ENCODE results near the gene PHB1. TPM values are rescaled to one million over a fixed set of nuclear protein-coding genes. Genes with fewer than 3 reads are reported as not detected.

PHB1 gene
- polyA plus RNA-seq, 6 donors from 2014 or later, result 122 to 241 (median 136) TPM

- Mint-ChIP-seq H3K27ac (peak overlapping the region in 1 of 6 donors; percentile 22), H3K27me3 (peaks cover 17 to 31% (median 25%) of the 10 kb centered on the region in 3 donors), H3K4me3 (no peak overlapping the region), H3K9me3 (no peaks in the 10 kb centered on the region), H3K4me1 (no peaks in the 10 kb centered on the region), H3K36me3 (no peaks in the 10 kb centered on the region)
- ATAC-seq (ENCODE audit: low read depth in 2 of 2) (no peak), DNase-seq (no peak)
Observed at GRCh38 chr17:49450181-49450580, 35.5 kb upstream of the PHB1 start.

DNA sequence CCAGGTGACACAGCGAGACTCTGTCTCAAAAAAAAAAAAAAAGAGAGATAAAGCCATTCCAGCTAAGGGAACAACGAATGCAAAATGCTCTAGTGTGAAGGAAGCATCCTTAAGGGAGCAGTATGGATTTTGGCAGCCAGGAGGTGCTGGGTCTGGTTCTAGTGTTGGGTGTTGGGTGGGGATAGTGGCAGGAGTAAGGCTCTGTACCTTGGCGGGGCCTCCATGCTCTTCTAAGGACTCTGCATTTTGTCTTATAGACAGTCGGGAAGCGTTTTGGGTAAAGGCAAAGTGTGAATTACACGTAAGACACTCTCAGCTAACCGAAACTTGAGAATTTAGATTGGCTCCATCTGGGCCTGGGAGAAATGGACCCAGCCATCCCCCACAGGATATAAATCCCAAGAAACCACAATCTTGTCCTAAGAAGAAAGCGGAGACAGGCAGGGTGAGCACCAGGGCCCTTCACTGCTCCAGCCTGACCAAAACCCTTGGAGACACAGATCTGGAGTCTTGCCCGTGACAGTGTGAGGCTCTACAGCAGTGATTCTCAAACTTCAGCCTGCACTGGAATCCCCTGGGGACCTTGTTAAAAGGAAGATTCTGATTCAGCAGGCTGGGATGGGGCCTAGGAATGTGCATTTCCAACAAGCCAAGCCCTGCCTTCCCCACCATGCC is 33.1 kb upstream of the PHB1 start:
- H3K9me3 Mint-ChIP-seq, result no peaks in the 10 kb centered on the region
- H3K4me3 Mint-ChIP-seq, result no peak overlapping the region
- ATAC-seq (ENCODE audit: low read depth in 2 of 2), result no peak

DNA sequence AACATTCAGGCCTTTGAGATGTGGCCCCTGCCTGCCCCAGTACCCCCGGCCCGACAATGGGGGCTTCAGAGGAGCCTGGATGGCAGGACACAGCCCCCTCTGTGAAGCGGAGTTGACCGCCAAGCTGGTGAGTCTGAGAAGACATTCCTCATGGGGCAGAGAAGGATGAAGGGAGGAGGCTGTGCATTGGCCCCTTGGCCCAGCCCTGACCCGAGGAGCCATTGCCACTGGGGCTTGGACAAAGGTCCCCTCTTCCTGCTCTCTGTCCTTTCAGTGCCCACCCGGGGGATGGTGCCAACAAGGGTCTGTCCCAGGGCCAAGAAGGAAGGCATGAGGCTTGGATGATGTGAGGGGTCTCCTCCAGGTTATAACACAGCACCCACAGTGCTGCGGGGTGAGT is 30.9 kb upstream of the PHB1 start:
- H3K27ac Mint-ChIP-seq, result no peak overlapping the region
- H3K36me3 Mint-ChIP-seq, result no peaks in the 10 kb centered on the region
- no peak overlapping the region for H3K4me3 Mint-ChIP-seq
- DNase-seq (no peak), ATAC-seq (ENCODE audit: low read depth in 2 of 2) (no peak)
- H3K4me1 Mint-ChIP-seq, result peaks cover 0 to 5% (median 0%) of the 10 kb centered on the region in 3 donors
- peaks cover 17 to 36% (median 34%) of the 10 kb centered on the region in 3 donors for H3K27me3 Mint-ChIP-seq
- H3K9me3 Mint-ChIP-seq, result no peaks in the 10 kb centered on the region

More for the DNA sequence above, 33.1 kb upstream of the PHB1 start:
- H3K36me3 Mint-ChIP-seq, result no peaks in the 10 kb centered on the region
- no peak for DNase-seq
- H3K27ac Mint-ChIP-seq, result no peak overlapping the region
- H3K27me3 Mint-ChIP-seq, result peaks cover 17 to 21% (median 18%) of the 10 kb centered on the region in 3 donors
- H3K4me1 Mint-ChIP-seq, result no peaks in the 10 kb centered on the region

- Mint-ChIP-seq H3K4me1 (peaks cover 1 to 13% (median 5%) of the 10 kb centered on the region in 3 donors), H3K27me3 (peaks cover 18 to 46% (median 42%) of the 10 kb centered on the region in 3 donors), H3K36me3 (no peaks in the 10 kb centered on the region), H3K27ac (no peak overlapping the region), H3K4me3 (no peak overlapping the region), H3K9me3 (no peaks in the 10 kb centered on the region)
- no peak for ATAC-seq (ENCODE audit: low read depth in 2 of 2)
- DNase-seq, result no peak
Observed at GRCh38 chr17:49444384-49444783, 29.7 kb upstream of the PHB1 start.

DNA sequence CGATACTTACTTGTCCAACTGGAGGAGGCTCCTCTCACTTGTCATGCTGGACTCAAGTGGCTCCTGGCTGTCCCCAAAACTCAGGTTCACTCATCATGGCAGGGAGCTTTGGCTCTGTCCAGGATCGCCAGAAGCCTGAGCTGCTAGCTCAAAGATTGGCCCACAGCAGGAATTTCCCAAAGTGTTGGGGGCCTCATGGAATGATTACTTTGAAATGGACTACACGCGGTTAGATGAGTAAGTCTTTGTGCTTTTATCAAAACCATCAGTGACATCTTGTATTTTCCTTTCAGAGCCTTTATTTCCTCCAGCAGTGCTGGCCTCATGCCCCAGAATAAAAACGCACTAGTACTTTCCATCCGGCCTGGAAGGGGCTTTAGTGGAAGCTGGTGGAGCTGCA is 29.2 kb upstream of the PHB1 start:
- Mint-ChIP-seq H3K9me3 (no peaks in the 10 kb centered on the region), H3K27ac (no peak overlapping the region), H3K4me1 (peaks cover 7 to 18% (median 9%) of the 10 kb centered on the region in 3 donors), H3K4me3 (no peak overlapping the region), H3K36me3 (no peaks in the 10 kb centered on the region), H3K27me3 (peaks cover 23 to 51% (median 47%) of the 10 kb centered on the region in 3 donors)
- DNase-seq (no peak), ATAC-seq (ENCODE audit: low read depth in 2 of 2) (no peak)

GRCh38 chr17:49442041-49442440 is 27.4 kb upstream of the PHB1 start:
- Mint-ChIP-seq H3K27ac (no peak overlapping the region), H3K4me3 (peak overlapping the region in 1 of 8 donors; percentile 61), H3K27me3 (peaks cover 24 to 56% (median 53%) of the 10 kb centered on the region in 3 donors)

DNA sequence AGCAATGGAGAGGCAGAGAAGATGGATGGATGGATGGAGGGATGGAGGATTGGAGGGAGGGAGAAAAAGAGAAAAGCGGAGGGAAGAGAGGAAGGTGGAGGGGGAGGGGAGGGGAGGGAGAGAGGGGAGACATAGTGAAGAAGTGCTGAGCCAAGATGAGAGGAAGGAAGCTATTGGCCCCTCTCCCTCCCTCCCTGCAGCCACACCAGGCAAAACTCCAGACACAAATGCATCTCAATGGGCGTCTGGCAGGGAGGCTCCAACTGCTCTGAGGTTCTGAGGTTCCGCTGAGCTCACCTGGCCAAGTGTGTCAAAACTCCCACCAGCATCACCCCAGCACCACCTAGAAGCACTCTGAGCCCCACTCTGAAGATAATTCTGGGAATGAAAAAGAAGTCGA is 26.9 kb upstream of the PHB1 start:
- Mint-ChIP-seq H3K27me3 (peaks cover 24 to 56% (median 53%) of the 10 kb centered on the region in 3 donors), H3K4me3 (peak overlapping the region in 1 of 8 donors; percentile 61), H3K4me1 (peaks cover 9 to 26% (median 10%) of the 10 kb centered on the region in 3 donors), H3K27ac (no peak overlapping the region), H3K36me3 (no peaks in the 10 kb centered on the region), H3K9me3 (no peaks in the 10 kb centered on the region)
- no peak for ATAC-seq (ENCODE audit: low read depth in 2 of 2)
- no peak for DNase-seq

More at GRCh38 chr17:49442041-49442440, 27.4 kb upstream of the PHB1 start:
- DNase-seq, result no peak
- no peak for ATAC-seq (ENCODE audit: low read depth in 2 of 2)
- no peaks in the 10 kb centered on the region for H3K36me3 Mint-ChIP-seq
- peaks cover 9 to 26% (median 10%) of the 10 kb centered on the region in 3 donors for H3K4me1 Mint-ChIP-seq
- H3K9me3 Mint-ChIP-seq, result no peaks in the 10 kb centered on the region

DNA sequence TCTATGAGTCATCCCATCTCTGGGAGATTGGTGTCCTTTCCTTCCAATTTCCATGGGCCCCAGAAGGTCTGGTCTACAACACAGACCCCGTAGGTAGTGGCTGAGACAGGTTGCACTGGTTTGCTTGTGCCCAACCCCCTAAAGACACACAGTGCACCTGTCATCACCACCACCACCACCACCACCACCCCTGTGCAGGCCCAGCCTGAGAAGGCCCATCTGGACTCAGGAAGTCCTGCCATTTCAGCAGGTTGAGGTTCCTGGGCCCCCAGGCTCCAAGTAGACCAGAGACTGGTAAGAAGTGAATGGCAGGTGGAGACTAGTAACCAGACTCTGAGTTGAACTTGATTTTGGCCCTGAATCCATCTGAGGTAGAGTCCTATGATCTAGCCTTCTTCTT is 25.9 kb upstream of the PHB1 start:
- Mint-ChIP-seq H3K27me3 (peaks cover 25 to 53% (median 49%) of the 10 kb centered on the region in 3 donors), H3K4me1 (peaks cover 9 to 26% (median 10%) of the 10 kb centered on the region in 3 donors), H3K36me3 (no peaks in the 10 kb centered on the region), H3K9me3 (no peaks in the 10 kb centered on the region), H3K27ac (peak overlapping the region in 1 of 6 donors; percentile 43), H3K4me3 (no peak overlapping the region)
- ATAC-seq (ENCODE audit: low read depth in 2 of 2) (no peak), DNase-seq (no peak)

- Mint-ChIP-seq H3K4me1 (peaks cover 9 to 26% (median 10%) of the 10 kb centered on the region in 3 donors), H3K4me3 (peak overlapping the region in 3 of 8 donors; percentile 3 to 71 (median 12)), H3K27ac (peak overlapping the region in 1 of 6 donors; percentile 43), H3K36me3 (no peaks in the 10 kb centered on the region), H3K9me3 (no peaks in the 10 kb centered on the region), H3K27me3 (peaks cover 25 to 53% (median 49%) of the 10 kb centered on the region in 3 donors)
- ATAC-seq (ENCODE audit: low read depth in 2 of 2) (no peak), DNase-seq (no peak)
Observed at GRCh38 chr17:49439673-49440571, 25.2 kb upstream of the PHB1 start.

GRCh38 chr17:49439305-49439672 is 24.6 kb upstream of the PHB1 start:
- peak overlapping the region in 6 of 8 donors; percentile 3 to 71 (median 30) for H3K4me3 Mint-ChIP-seq
- ATAC-seq (ENCODE audit: low read depth in 2 of 2) (no peak), DNase-seq (no peak)
- H3K36me3 Mint-ChIP-seq, result no peaks in the 10 kb centered on the region
- H3K27ac Mint-ChIP-seq, result no peak overlapping the region
- peaks cover 9 to 26% (median 10%) of the 10 kb centered on the region in 3 donors for H3K4me1 Mint-ChIP-seq
- no peaks in the 10 kb centered on the region for H3K9me3 Mint-ChIP-seq
- H3K27me3 Mint-ChIP-seq, result peaks cover 25 to 53% (median 49%) of the 10 kb centered on the region in 3 donors

DNA sequence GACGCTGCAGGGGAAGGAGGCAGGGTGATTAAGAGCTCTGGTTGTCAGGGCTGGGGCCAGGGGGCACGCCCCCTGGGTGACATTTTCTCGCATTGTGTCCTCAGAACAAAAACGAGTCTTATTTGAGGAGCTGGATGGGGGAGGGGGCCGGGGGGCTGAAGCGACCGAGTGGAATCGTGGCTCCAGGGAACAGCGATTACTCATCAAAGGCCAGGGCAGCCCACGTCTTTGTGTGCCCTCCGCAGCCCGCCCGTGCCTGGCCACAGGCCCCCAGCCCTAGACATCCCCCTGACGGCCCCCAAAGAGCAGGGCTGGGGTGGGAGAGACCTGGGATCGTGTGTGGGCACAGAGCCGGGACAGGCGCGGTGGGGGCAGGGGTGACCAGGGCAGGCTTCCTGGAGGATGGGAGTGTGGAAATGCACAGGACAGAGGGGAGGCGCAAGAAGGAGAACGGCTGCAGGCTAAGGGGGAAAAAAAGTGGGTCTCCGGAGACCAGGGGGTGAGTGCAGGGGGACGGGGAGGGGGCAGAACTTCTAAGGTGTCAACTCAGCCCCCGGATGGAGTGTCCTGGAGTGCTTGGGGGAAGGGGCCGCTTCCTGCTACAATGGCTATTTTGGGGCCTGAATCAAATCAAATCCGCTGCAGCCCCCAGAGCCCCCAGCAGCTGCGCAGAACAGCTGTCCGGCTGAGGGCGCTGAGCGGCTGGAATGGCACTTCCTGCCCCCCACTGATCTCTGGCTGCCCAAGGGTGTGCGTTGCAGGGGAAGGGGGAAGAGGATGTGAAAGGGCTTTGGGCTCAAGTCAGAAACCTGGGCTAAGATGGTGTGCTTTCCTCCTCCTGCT is 24.0 kb upstream of the PHB1 start:
- Mint-ChIP-seq H3K36me3 (no peaks in the 10 kb centered on the region), H3K27me3 (peaks cover 20 to 49% (median 48%) of the 10 kb centered on the region in 3 donors), H3K27ac (peak overlapping the region in 1 of 6 donors; percentile 15), H3K9me3 (no peaks in the 10 kb centered on the region), H3K4me1 (peaks cover 9 to 26% (median 10%) of the 10 kb centered on the region in 3 donors), H3K4me3 (peak overlapping the region in 6 of 8 donors; percentile 3 to 71 (median 41))
- peak; percentile 73 to 86 for ATAC-seq (ENCODE audit: low read depth in 2 of 2)
- DNase-seq, result no peak

DNA sequence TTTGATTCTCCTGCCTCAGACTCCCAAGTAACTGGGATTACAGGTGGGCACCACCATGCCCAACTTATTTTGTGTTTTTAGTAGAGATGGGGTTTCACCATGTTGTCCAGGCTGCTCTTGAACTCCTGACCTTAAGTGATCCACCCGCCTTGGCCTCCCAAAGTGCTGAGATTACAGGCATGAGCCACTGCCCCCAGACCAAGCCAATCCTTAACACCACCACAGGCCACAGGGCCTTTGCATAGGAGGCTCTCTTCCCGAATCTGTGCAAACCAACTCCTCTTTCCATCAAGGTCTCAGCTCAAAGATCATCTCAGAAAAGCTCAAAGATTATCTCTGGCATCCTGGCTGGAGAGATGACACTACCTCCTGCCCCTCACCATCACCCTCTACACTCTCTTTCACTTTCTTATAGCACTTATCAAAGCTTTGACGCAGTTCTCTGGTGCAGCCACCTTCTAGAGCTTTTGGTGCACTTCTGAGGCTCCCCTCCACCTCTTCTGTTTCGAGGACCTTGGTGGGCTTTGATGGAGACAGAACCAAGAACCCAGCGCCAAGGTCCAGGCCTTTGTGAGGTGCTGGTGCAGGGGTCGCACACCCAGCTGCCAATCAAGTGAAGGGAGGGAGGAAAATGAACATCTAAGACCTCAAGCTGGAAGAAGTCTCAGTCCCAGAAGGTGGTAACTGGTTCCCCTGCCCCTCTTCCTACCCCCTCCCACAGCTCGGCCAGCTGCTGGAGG is 23.2 kb upstream of the PHB1 start:
- no peaks in the 10 kb centered on the region for H3K9me3 Mint-ChIP-seq
- no peaks in the 10 kb centered on the region for H3K36me3 Mint-ChIP-seq
- H3K27me3 Mint-ChIP-seq, result peaks cover 14 to 42% (median 40%) of the 10 kb centered on the region in 3 donors
- DNase-seq (no peak), ATAC-seq (ENCODE audit: low read depth in 2 of 2) (no peak)
- peak overlapping the region in 2 of 8 donors; percentile 23 to 70 for H3K4me3 Mint-ChIP-seq
- H3K27ac Mint-ChIP-seq, result peak overlapping the region in 1 of 6 donors; percentile 29
- peaks cover 9 to 26% (median 10%) of the 10 kb centered on the region in 3 donors for H3K4me1 Mint-ChIP-seq

All from naive B cell (primary cell).